Renal pelvis (tissue), 12 donors: ENCODE measurements around the gene ADCY1. TPM values are rescaled to one million over a fixed set of nuclear protein-coding genes. Genes with fewer than 3 reads are reported as not detected.
A peak's percentile ranks its signal among the peaks of the same experiment; 100 is the strongest.
"Not testable (repeated sequence)": the region's sequence is repeated elsewhere in the genome, so short reads cannot be mapped to it uniquely, and the experiment has no call there.

ENCODE experiments used
- DNase-seq: peaks from one replicate; pipeline ENCODE4 v3.0.0-alpha.2; 2013
- long read RNA-seq, 16 experiments: transcript quantifications; one replicate each; lab custom pipeline, GENCODE V29; 2026
- polyA plus RNA-seq, 3 donors: library from polyadenylated mRNA; unstranded; fragments of 120-200 nt; gene quantifications; one replicate each; pipeline ENCODE4 v1.2.1, GENCODE V29; 2013; ENCODE audit not compliant: insufficient read length in 3 of 3

Gene ADCY1
- polyA plus RNA-seq = 1 to 10 TPM; 3.6 to 3.8 (median 3.7) TPM
- long read RNA-seq, donor 1 = 0 reads
- long read RNA-seq, donor 2 = 0 reads
- long read RNA-seq, donor 3 = 0 reads
- long read RNA-seq, donor 4, full-length matches to known transcripts = 1 of 1 reads
- long read RNA-seq, donor 4, partial matches to known transcripts = 0 of 1 reads
- long read RNA-seq, donor 4, other reads (novel, unspliced or antisense) = 0 of 1 reads
- long read RNA-seq, donor 5 = 0 reads
- long read RNA-seq, donor 6, partial matches to known transcripts = 0 of 1 reads
- long read RNA-seq, donor 6, other reads (novel, unspliced or antisense) = 0 of 1 reads
- long read RNA-seq, donor 7, partial matches to known transcripts = 0 of 1 reads
- long read RNA-seq, donor 7, other reads (novel, unspliced or antisense) = 0 of 1 reads
- long read RNA-seq, donor 8 = 0 reads
- long read RNA-seq, donor 9 = 0 reads
- long read RNA-seq, donor 10, full-length matches to known transcripts = 1 of 1 reads
- long read RNA-seq, donor 10, partial matches to known transcripts = 0 of 1 reads
- long read RNA-seq, donor 10, other reads (novel, unspliced or antisense) = 0 of 1 reads
- long read RNA-seq, donor 11 = 0 reads
- long read RNA-seq, donor 12 = 0 reads
- long read RNA-seq, donor 13 = 0 reads
- long read RNA-seq, donor 14, full-length matches to known transcripts = 1 of 1 reads
- long read RNA-seq, donor 14, partial matches to known transcripts = 0 of 1 reads
- long read RNA-seq, donor 14, other reads (novel, unspliced or antisense) = 0 of 1 reads
- long read RNA-seq, donor 15, partial matches to known transcripts = 0 of 2 reads
- long read RNA-seq, donor 15, other reads (novel, unspliced or antisense) = 0 of 2 reads
- long read RNA-seq, donor 16 = 0 reads

DNA sequence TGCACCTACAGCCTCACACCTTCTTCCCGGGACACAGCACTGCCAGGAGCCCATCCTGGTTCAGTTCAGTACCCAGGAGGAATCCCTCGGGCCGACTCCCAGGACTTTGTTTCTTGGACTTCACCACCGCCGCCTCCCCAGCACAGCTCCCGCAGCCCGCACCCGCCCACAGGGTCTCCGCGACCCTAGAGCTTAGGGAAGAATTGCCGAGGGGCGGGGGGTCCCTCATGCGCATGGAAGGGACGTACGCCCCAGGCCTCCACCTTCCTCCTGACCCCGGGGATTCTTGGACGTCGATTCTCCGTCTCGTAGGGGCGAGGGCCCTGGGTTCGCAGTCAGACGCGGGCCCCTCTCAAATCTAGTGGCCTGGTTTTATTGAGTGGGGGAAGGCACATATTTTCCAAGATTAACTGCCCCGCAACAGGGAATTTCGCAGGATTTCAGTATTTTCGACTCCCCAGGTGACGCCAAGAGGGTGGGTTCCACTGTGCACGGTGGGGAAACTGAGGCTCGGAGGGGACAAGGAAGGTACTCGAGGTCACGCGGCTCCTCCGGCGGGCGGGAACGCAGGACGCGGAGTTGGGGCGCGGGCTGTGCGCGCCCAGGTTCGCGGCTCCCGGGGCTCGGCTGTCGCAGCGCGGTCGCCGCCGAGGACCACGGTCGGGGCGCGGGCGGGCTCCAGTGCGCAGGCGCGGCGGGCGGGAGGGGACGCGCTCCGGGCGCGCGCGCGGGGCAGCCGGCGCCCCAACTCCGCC lies at the start of gene ADCY1:
ADCY1 (plus strand) TSS at position 708 of the 755 bp plus-strand sequence. CDS start 176 bp downstream, outside the sequence.
- no peak for DNase-seq

DNA sequence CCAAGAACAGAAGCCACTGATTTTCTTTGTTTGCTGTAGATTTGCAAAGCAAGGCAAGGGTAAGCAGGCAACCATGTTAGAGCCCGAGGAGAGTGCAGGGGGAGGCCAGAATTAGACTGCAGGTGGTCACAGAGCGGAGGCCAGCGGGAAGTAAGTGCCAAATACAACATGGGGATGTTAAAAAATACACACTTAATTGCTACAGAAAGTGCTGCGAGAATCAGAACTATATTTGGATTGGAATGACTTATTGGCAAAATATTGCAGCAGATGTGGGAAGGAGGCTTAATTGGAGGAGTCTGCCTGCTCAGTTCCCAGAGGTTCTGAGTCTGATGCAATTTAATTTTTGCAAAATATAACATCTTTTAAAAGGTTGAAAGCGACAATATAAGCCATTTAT lies 49.7 kb upstream of the ADCY1 start:
- no peak for DNase-seq

DNA sequence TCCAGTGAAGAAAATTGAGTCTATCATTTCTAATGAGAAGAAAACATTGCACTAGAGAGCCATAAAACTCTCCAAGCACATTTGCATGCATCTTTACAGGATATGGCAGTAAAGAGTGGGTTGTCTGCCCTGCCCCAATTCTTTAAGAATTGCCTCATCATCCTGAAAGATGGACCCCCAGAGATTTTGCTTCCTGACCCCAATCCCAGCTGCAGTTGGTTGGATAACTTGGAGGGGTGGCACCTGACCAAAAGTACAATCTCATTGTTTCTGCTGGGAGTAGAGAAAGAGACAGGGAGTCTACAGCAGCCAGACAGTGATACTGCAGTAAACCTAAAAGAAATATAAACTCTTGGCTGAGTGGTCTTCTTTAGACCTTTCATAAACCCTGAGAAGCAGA lies 49.1 kb upstream of the ADCY1 start:
- DNase-seq = no peak

DNA sequence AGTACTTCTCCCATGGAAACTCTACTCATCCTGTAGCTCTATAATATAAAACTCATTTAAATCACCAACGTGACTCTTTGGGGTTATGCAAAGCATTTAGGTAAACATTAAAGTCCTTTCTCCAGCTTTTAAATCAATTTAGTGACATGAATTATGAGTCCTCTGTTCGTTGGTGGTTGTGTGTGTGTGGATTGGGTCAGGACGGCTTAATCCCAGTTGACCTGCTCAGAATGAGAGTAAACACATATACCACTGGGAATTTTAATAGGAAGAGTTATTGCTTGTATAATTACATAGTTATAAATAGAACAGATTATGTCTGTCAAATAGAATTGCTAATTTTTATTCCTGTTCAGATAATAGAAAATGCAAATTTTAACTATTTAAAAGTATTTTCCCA lies 30.7 kb upstream of the ADCY1 start:
- no peak for DNase-seq

DNA sequence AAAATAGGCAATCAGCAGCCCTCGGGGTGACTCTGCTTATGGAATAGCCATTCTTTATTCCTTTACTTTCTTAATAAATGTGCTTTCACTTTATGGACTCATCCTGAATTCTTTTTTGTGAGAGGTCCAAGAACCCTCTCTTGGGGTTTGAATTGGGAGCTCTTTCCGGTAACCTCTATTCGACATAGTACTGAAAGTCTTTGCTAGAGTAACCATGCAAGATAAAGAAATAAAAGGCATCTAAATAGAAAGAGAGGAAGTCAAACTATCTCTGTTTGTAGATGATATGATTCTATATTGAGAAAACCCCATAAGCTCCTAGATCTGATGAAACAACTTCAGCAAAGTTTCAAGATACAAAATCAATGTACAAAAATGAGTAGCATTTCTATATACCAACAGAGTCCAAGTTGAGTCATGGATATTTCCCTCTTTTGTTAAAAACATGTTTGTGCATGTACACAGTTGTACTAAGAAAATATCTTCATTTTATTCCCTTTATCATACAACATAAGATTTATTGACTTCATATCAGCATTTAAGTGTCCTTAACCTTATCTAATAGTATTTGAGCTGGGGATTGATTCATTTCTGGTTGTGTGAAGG lies 29.0 kb upstream of the ADCY1 start:
- DNase-seq = not testable (repeated sequence)

DNA sequence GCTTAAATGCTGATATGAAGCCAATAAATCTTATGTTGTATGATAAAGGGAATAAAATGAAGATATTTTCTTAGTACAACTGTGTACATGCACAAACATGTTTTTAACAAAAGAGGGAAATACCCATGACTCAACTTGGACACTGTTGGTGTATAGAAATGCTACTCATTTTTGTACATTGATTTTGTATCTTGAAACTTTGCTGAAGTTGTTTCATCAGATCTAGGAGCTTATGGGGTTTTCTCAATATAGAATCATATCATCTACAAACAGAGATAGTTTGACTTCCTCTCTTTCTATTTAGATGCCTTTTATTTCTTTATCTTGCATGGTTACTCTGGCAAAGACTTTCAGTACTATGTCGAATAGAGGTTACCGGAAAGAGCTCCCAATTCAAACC lies 25.3 kb upstream of the ADCY1 start:
- not testable (repeated sequence) for DNase-seq

DNA sequence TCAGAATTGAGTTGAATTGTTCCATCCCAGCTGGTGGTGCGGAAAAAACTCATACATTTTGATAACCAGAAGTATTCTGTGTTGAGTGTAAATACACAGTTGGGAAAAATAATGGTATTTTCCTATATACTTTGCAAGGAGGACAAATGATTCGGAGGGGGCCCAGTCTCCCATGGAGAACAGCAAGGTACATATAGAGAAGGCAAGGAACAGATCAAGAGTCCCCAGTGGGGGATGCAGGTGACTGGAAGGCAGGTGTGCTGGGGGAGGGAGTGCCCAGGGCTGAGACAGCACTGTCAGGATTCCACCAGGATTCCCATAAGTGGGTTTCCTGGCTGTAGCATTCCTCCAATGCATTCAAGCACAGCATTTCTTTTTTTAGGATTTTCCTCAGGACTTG lies 10.8 kb upstream of the ADCY1 start:
- DNase-seq = no peak

DNA sequence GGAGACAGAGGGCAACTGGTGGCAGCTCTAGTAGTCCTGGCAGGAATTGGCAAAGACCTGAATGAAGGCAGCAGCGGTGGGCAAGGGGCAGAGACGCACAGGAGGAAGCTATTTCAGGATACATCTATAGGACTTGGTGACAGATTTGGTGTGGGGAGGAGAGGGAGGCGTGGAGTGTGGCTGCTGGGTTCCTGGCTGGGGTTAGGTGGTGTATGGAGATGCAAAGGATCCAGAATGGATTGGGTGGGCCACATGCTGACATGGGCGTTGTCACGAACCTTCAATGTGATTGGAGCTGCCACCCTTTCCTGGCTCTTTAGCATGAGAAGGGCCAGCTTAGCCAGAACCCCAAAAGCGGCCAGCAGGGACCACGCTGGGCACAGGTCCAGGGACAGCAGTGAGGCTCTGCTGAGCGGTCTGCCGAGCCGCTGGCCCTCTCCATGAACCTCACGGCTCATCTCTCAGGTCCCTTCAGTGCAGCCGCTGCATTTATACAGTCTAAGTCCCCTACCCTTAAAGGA lies 10.2 kb upstream of the ADCY1 start:
- DNase-seq = no peak

DNA sequence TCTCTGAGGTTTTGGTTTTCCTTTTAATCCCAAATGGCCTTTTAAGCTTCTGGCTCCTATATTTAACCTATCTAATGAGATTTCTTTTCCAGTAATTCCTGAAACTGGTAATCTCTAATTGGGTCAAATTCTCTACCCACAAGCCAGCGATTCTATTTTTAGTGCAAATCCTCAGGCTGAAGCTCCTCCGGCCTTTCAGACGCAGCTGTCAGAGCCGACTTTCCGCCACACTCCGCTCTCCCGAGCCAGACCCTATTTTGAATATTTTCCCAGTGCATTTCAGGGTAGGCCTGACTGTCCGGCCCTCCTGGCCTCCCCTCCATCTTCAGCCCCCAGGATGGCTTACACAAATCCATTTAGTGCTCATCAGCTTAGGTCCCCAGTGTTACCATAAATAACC lies 9.7 kb upstream of the ADCY1 start:
- no peak for DNase-seq

DNA sequence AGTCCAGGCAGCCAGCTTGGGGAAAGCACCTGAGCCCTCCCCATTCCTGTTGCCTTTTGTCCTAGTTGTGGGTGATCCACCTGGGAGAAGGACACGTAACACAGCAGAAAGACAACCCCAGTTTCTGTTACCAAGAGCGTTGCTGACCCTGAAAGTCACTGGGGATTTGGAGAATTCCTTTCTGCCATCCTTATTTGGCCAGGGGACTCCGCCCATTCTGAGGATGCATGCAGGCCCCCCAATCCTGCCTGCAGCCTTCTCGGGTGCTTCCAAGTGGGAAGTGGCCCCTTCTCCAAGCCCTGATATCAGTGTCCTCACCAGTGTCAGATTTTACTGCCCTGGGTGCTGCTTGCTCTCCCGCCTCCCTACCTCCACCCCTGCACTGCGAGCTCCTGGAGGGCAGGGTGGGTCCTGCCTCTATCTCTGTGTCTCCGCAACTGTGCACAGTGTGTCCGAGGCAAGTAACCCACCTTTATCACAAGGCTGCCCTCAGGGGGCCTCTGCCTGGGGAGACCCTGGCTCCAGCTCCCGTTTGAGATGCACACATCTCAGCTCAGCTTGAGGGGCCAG lies 9.2 kb upstream of the ADCY1 start:
- no peak for DNase-seq

DNA sequence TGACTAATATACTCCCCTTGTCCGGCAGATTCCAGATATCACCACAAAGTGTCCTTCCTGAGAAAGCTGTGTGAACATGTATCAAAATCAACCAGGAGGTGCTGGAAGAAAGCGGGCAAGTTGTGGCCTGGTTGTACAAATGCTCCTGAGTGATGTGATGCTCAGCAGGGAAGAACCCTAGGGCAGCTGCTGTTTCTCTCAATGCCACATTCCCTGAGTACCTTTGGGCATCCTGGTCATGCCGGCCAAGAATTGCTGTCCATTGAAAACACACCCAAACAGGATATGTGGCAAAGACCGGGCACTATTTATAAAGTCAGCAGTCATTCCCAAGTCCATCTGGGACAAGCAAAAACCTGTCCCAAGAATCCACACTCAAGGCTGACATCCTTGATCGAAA lies 7.8 kb upstream of the ADCY1 start:
- no peak for DNase-seq

DNA sequence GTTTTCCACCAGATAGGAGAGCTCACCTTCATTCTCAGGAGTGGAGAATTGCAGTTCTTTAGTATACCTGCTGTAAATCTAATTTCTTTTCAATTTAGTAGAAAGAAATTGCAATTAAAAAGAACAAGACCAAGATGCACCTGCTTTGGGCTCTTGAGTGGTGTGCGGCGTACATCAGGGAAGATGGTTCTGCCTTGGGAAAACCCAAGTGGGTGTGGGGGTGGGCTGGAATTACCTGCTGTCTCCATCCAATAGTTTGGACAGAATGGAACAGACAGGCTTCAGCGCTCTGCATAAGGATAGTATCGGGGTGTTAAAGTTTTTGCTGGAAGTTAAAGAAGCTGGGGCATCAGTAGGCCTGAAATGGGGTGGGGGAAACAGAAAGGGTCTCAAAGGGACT lies 7.2 kb upstream of the ADCY1 start:
- no peak for DNase-seq

DNA sequence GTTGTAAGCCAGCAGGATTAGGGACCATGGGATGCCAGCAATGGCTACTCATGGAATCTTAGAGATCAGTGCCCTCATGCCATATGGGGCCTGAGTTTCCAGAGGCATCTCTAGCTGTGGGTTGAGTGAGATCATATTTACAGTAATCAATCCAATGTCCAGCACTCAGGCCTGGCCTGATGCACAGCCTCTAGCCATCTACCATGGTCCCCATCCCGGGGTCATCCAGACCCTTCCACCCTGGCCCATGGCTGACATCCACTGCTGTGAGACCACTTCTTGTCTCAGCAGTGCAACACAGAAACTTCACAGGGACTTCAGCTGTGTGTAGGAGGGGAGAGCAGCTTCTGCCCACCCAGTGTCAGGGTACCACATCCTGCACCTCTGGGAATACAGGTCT lies 6.5 kb upstream of the ADCY1 start:
- DNase-seq = no peak

DNA sequence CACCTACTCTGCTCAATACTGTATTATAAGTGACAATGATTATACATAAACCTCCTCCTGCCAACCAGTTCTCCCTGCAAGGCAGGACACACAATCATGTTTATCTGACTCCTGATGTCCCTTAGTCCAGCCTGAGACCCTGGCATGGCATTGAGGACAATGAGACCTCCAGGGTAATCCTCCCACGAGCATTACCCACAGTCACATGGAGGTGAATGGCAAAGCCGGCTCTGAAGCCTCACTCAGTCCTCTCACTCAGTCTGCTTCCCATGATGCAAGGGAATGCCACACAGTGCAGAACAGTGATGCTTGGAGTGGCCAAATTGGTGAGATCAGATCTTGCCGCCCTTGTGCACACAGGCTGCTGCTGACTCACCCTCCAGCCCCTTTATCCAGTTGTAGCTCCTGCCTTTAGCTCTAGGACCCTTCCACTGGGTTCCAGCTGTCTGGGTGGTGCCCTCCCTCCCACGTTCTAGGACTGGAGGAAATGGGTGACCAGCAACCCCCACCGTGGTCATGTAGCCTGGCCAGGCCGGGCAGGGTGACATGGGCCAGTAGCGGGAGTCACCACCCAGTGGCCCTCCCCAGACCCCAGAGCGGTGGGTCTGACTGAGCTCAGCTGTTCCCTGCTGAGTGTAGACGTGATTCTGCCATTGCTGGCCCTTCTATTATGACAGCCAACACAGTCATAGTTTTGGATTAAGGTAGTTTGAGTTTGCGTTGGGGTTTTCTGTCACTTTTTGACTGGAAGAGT lies 5.5 kb upstream of the ADCY1 start:
- DNase-seq = no peak

DNA sequence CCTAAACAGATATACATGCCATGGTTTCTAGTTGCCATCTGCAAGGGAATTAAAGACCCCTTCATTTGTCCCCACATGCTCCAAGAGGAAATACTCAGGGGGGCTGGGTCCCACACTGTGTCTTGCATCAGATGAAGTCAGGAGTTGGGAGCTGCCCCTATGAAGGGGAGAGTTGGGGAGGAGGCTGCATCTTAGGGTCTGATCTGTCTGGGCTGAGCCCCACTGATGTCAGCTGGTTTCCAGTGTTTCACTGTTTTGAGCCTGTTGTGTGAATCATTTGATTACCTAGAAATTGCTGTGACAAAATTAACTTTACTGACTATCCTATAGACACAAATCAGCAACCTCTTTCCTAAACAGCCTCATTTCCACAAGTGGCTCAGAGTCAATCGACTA lies 4.9 kb upstream of the ADCY1 start:
- no peak for DNase-seq

DNA sequence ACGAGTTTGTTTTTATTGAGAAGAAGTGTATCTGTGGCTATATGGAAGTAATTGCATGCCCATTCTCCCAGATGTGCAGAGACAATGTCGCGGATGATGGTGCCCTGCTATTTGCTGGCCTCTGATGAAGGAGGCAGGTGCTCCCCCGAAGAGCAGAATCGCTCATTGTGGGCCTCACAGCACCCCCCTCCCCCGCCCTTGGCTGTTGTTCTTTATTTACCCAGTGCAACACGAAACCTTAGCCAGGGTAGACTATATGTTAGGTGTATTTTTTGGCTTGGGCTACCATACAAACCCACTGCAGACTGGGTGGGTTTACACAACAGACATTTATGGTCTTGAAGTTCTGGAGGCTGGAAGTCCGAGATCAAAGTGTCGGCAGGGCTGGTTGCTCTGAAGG lies 3.4 kb upstream of the ADCY1 start:
- no peak for DNase-seq

DNA sequence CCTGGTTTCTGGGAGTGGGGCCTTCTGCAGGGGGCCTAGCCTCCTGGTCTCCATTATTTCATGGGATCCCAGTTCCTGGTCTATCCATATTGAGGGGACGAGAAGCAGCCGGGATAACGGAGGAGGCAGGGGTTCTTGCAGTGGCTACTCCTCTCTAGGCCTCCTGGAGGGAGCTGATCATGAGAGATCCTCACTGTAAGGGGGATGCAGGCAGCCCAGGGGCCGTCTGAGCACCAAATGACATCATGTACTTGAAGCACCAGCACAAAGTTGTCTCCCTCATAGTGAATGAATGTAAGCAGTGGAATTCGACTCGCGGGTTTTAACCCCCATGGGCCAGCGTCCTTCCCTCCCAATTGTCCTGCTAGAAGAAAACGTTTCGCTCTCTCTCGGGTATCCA lies 964 bp upstream of the ADCY1 start:
- no peak for DNase-seq

DNA sequence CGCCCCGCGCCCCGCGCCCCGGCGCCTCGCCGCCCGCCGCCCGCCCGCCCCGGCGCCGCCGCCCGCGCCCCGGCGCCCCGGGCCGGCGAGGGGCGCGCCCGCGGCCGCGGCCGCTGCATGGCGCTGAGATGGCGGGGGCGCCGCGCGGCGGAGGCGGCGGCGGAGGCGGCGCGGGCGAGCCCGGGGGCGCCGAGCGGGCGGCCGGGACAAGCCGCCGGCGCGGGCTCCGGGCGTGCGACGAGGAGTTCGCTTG lies 174 bp downstream of the ADCY1 start:
- DNase-seq = no peak

DNA sequence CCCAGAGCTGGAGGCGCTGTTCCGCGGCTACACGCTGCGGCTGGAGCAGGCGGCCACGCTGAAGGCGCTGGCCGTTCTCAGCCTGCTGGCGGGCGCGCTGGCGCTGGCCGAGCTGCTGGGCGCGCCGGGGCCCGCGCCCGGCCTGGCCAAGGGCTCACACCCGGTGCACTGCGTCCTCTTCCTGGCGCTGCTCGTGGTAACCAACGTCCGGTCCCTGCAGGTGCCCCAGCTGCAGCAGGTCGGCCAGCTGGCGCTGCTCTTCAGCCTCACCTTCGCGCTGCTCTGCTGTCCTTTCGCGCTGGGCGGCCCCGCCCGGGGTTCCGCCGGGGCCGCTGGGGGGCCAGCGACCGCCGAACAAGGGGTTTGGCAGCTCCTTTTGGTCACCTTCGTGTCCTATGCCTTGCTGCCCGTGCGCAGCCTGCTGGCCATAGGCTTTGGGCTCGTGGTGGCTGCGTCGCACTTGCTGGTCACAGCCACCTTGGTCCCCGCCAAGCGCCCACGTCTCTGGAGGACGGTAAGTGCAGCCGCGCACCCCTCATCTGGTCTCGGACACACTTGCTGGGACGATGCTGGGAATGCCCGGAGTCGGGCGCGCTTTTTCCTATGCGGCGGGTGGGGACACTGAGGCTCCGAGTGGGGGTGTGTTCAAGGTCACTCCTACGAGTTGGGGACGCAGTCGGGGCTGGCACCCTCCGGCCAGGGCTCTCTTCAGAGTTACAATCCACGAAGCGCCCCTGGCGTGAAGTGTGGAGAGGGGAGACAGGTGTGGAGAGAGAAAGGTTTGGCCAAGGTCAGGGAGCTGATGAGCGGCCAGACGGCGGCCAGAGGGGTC lies 717 bp downstream of the ADCY1 start:
- peak; percentile 52 for DNase-seq
